Activated CD4-positive, CD25-positive, alpha-beta regulatory T cell treated with anti-CD3 and anti-CD28 coated beads, Interleukin-2, amount 50 U/mL, for 72 hours (primary cell): ENCODE measurements around the gene HIF1A.
"Not testable (repeated sequence)": the region's sequence is repeated elsewhere in the genome, so short reads cannot be mapped to it uniquely, and the experiment has no call there.

ENCODE experiments used
- DNase-seq: peaks from one replicate; pipeline ENCODE4 v3.0.0; 2021

Gene HIF1A

DNA sequence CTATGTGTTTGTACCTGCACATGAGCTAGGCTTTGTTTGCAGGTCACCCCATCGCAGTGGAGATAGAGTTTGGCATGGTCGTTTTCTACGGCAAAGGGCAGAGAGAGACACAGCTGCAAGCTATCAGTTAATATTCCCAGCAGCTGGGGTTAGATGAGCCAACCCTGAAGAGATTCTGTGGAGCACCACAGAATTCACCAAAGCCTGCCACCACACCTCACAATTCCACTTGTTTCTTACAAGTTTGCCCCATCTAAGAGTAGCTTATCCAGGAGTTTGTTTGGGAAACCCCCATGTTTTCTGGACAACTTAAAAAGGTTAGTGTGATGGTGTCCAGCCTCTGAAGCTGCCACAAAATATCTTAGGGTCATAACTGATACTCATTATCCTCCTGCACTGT, 20.0 kb upstream of the HIF1A start:
- no peak for DNase-seq

DNA sequence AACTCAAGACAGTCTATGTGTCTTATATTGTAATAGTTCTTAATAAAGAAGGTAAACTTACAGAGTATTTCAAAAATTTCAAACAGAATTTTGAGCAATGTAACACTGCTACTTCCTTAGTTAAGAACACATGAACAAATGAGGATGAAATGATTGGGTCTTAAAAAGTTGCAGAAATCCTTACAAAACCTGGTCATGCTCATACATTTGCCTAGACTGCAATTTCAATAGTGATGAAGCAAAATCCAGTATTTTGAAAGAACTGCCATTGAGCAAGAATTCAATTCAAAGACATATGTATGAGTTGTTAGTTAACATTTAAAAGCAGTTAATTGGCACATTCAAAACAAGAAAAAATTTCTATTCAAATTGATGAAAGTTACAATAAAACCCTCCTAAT, 17.8 kb upstream of the HIF1A start:
- DNase-seq = no peak

DNA sequence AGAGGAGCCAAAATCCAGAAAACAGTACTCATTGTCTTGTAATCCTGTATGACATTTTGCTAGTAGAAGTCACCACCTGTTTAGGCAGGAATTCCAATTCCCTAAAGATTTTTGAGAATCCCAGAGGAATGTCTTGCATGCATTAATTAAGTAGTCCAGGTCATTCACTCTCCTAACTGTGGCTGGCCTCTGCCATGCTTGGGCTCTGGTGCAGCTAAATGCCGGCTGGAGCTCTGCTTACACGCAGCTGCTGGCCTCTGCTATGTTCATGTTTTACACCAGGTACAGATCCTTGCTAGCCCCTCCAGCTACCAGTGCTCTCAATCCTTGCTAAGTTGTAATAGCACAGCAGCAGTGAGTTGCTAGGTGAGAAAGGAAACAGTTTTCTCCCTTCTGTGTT, 16.3 kb upstream of the HIF1A start:
- no peak for DNase-seq

- no peak for DNase-seq
These were observed 13.9 kb upstream of the HIF1A start for GRCh38 chr14:61681413-61681812.

DNA sequence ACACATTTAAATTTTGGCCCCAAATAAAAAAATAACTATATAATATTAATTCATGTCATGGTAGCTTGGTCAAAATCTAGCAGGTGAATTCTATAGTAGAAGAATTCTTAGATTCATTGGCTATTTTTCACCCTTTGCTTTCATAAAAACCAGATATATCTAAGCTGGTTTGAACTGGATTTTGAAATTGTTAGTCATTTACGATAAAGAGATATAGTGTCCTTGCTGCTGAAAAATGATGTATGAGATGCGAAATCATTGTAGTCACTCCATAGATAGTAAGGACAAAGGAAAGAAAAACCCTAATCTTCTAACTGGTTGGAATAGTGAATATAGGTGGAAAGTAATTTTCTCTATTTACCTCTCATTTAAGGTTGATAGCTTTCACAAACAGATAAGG, 12.2 kb upstream of the HIF1A start:
- DNase-seq = no peak

GRCh38 chr14:61690039-61690438, 5.3 kb upstream of the HIF1A start:
- DNase-seq = no peak

DNA sequence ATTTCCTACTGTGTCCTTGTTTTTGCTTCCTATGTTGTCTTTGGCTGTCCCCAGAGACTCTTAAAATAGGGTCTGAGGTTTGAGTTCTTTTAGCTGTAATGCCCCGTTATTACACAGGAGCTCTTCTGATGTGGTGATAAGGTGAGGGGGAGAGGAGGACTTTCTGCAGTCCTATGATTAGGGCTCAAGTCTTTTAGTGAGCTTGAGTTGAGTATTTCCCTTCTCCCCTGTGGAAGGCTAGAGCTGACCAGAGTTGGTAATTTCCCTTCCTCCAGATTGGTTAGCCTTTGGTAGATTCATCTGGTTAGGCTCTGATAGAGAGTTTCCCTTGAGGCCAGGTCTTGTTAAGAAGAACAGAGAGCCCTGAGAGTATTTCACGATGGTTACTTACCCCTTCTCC, 4.3 kb upstream of the HIF1A start:
- no peak for DNase-seq

DNA sequence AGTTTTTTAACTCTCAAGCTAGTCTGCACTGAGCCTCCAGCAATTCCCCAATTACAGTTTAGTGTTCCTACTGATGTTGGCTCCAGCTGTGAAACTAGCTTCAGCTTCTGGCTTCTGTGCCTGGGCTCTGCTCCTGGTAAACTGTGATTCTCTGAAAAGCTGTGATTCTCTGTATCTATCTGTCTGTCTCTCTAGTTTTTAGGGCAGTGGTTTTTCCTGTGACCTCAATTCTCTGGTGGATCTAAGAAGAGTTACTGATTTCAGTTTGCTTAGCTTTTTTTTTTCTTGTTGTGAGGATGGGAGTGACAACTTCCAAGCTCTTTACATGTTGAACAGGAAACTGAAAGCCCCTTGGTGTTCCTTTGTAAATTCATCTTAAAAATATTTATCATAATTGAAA, 3.8 kb upstream of the HIF1A start:
- DNase-seq = no peak

DNA sequence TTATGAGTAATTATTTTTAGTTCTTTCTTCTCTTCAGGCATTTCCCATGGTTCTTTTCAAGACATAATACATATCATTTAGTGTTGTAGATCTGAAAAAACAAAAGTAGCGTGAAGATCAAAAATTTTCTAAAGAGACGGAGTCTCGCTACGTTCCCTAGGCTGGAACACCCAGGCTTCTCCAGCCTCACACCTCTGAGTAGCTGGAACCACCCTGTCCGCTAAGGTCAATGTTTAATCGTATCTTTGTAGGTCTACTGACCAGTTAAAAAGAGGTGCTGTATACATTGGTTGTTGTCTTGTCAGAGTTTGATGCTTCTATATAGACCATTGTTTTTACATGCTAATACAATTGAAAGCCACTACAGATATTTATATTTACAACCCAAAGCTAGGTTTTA, 1.3 kb upstream of the HIF1A start:
- DNase-seq = no peak

GRCh38 chr14:61695695-61696527, 598 bp downstream of the HIF1A start:
- DNase-seq = peak; percentile 64

DNA sequence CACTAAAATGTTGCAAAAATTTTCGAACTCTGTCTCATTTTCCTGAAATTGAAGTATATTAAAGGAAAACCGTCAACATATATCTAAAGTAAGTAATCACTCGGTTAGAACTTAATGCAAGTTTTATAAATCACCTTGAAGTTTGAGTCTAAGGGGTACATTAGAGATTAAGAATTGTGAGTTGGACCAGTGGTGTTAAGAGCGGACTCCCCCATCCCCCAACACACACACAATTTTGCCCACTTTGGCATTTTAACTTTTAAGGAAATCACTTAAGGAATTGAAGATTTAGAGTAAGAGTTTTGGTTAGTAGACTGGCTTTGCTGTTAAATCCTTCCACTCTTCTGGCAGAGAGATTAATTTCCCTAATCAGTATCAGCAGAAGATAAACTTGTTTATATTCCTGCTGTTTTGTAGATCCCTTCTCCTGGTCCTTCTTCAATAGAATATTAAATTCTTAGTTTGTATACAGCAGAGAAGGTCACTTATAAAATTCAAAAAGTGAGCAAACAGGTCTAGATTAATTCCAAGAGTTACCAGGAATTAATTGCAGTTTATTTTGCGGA, 1.5 kb downstream of the HIF1A start:
- no peak for DNase-seq

DNA sequence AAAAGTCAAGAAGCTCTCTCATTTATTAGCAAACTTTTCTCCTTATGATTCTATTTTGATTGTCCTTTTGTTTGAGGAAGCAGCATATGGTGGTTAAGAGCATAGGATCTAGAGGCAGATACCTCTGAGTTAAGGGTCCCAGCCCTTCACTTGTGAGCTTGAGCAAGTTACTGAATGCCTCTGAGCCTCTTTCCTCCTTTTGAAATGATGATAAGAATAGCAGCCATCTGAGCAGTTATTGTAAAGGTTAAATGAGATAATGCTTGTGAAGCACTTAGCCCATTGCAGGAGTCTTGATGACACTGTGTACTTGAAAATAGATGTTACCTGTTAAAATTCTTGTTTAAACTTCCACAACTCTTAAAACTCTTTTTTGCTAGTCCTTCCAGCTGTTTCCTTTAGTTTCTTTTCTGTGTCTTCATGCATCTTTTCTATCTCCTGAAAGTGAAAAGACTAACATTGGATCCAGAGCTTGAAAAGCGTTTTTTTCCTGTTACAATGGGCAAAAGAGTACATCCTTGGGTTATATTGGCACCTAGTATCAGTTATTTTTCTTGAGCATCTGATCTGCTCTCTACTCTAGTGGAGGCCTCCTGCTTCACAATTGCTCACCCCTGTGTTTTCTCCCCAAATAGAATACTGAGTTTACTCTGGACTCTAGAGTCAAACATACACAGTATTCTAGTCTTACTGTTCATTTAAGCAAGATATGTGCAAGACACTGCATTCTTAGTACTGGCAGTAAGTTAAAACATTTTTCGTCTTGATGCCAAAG, 3.1 kb downstream of the HIF1A start:
- no peak for DNase-seq

GRCh38 chr14:61699027-61699426, 3.7 kb downstream of the HIF1A start:
- DNase-seq = no peak

- DNase-seq = no peak
These were observed 5.0 kb downstream of the HIF1A start for GRCh38 chr14:61700104-61700886.

GRCh38 chr14:61701946-61702345, 6.6 kb downstream of the HIF1A start:
- no peak for DNase-seq

GRCh38 chr14:61703342-61704129, 8.2 kb downstream of the HIF1A start:
- no peak for DNase-seq

DNA sequence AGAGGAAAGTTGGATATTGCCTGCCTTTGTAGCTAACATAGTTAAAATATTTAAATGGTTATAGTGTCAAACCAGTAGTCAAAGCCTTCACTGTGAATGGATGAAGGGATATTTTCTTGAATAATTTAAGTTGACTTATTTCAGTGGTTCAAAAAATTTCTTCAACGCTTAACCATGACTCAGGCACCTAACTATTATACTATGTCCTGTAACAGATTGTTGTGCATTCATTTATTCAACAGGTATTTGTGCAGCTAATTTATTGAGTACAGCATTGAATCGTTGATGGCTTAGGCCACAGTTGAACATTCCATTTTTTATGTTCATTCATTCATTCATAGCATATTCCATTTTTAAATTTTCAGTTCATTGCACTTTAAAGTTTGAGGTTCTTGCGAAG, 9.2 kb downstream of the HIF1A start:
- DNase-seq = no peak

GRCh38 chr14:61705017-61705416, 9.7 kb downstream of the HIF1A start:
- no peak for DNase-seq

DNA sequence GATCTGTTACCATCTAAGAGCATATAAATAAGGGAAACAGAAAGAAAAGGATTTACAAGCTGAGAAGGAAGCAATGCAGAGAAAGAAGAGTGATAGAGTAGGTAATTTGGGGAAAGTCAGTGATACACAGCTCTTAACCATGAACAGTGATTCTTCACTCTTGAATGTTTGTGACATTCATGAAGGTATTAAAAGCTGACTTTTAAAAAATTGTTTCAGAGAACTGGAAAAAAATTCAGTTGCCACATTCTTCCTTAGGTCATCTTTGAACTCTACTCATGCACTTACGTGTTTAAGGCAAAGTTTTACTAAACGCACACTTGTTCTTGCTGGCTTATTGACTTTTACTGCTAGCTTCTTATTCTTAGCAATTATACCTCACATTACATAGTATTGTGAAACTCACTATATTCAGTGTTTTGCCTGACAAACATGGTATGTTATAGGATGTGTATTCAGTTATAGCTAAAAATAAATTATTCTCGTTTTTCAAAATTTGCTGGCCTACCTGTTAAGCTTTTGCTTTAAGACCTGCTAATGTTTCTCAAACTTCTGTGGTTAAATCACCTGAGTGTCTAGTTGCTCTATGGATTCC, 10.9 kb downstream of the HIF1A start:
- no peak for DNase-seq

- not testable (repeated sequence) for DNase-seq
These were observed 12.5 kb downstream of the HIF1A start for GRCh38 chr14:61707774-61708173.

- not testable (repeated sequence) for DNase-seq
These were observed 13.4 kb downstream of the HIF1A start for GRCh38 chr14:61708693-61709092.
